ENCODE results near the gene LPXN.

DNA sequence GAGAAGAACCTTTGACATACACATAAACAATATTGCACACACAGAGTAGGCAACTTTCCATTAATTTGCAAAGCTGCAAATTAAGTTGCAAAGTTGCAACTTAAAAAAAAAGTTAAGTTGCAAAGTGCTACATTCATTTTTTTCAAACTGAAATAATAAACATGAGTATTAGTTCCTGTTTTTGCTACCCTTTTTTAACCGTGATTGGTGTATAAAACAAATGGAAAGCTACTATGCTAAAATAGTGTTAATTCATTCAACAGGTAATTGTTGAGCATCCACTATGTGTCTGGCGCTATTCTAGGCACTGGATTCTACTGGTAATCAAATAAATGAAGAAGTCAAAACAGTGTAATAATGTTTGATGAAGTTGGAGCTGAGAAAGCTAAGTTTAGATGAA, 11.3 kb upstream of the LPXN start:
- TF ChIP-seq, protein P1, sequence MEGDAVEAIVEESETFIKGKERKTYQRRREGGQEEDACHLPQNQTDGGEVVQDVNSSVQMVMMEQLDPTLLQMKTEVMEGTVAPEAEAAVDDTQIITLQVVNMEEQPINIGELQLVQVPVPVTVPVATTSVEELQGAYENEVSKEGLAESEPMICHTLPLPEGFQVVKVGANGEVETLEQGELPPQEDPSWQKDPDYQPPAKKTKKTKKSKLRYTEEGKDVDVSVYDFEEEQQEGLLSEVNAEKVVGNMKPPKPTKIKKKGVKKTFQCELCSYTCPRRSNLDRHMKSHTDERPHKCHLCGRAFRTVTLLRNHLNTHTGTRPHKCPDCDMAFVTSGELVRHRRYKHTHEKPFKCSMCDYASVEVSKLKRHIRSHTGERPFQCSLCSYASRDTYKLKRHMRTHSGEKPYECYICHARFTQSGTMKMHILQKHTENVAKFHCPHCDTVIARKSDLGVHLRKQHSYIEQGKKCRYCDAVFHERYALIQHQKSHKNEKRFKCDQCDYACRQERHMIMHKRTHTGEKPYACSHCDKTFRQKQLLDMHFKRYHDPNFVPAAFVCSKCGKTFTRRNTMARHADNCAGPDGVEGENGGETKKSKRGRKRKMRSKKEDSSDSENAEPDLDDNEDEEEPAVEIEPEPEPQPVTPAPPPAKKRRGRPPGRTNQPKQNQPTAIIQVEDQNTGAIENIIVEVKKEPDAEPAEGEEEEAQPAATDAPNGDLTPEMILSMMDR (IDR thresholded peaks at IDR 0.05 in 4 of 5, conservative IDR thresholded peaks at IDR 0.05 in 1 of 5) = no peak
- TF ChIP-seq POLR2A (IDR thresholded peaks at IDR 0.05) = no peak
